SH-SY5Y (cell line): ENCODE data around the gene GPR68.

Experiments used
- GATA2 ChIP-seq: IDR thresholded peaks from 2 replicates; pipeline ENCODE4 v1.6.1; 2011; ENCODE audit warnings: mild to moderate bottlenecking, low read depth, low read length
- GATA3 ChIP-seq: IDR thresholded peaks from 2 replicates; pipeline ENCODE4 v1.6.1; 2011; ENCODE audit warnings: low read depth, mild to moderate bottlenecking, low read length, moderate library complexity

GRCh38 chr14:91258876-91259275 lies 14.4 kb upstream of the GPR68 start:
- TF ChIP-seq GATA2 (no peak), GATA3 (no peak)
